HUES64 (cell line): Measurements from ENCODE around the gene STARD3NL.

Source experiments
- H3K27ac ChIP-seq: 2 replicates; pipeline ENCODE4 v1.7.0; 2013; ENCODE audit warnings: low read depth, low read length, inconsistent platforms
- H3K27me3 ChIP-seq: 2 replicates; pipeline ENCODE4 v1.6.1; 2013; ENCODE audit warnings: mild to moderate bottlenecking, low read length; ENCODE audit not compliant: insufficient read depth
- H3K36me3 ChIP-seq: 2 replicates; pipeline ENCODE4 v1.6.1; 2013; ENCODE audit warnings: mild to moderate bottlenecking, low read length; ENCODE audit not compliant: insufficient read depth
- H3K4me1 ChIP-seq: 2 replicates; pipeline ENCODE4 v1.6.1; 2013; ENCODE audit warnings: mild to moderate bottlenecking, low read length, moderate library complexity; ENCODE audit not compliant: insufficient read depth
- H3K4me3 ChIP-seq: 2 replicates; pipeline ENCODE4 v1.5.1; 2013; ENCODE audit warnings: mild to moderate bottlenecking, low read length, moderate library complexity
- H3K9ac ChIP-seq: 2 replicates; pipeline ENCODE4 v1.6.1; 2013; ENCODE audit warnings: mild to moderate bottlenecking, low read depth, low read length
- H3K9me3 ChIP-seq: 2 replicates; pipeline ENCODE4 v1.6.1; 2013; ENCODE audit warnings: low read depth, low read length; ENCODE audit not compliant: insufficient read depth
- WGBS: fragments of 150-250, 120-280 bp; methylation state at CpG from one replicate; pipeline ENCODE4 v1.1.7; 2013; ENCODE audit warnings: missing lambda C conversion rate; 5-methylcytosine and 5-hydroxymethylcytosine counted together

Gene STARD3NL

DNA sequence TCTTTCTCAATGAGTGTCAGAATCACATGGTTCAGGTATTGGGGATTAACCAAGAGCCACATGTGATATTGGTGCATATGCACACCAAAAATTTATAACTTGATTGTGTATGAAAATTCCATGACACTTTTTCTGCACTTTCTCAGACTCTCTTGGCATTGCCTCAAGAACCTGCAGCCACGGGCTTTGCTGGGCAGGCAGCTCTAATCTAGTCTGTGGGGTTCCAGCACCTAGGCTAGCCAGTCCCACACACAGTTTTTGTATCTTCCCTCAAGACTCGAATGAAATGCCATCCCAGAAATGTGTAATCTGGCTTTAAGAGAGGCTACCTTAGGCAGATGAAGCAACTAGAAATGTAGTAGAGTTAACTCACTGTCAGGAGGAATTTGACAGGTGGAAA is 21.7 kb downstream of the STARD3NL start:
- Histone ChIP-seq H3K4me1 (peaks cover 24% of the 10 kb centered on the region), H3K4me3 (no peak overlapping the region), H3K9ac (no peak overlapping the region), H3K27ac (no peak overlapping the region), H3K9me3 (no peaks in the 10 kb centered on the region), H3K36me3 (no peaks in the 10 kb centered on the region), H3K27me3 (no peaks in the 10 kb centered on the region)
- WGBS = 94% methylated on average over 2 of the region's 2 CpGs

DNA sequence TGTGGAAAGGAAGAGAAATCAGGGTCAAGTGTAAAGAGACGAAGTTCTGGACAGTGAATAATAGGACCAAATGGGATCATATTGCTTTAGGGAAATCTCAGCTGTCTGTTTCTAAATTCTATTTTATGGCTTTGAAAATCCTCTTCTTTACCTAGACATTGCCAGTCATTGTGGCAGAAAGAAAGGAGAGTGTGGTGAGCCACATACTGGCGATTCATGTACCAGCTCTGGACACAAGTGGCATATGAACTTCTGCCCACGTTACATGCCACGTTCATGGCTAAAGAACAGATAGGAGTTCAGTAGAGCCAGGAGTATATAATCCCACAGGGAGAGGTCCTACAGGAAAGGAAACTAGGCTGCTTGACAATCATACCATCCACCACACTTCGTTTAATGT is 28.0 kb downstream of the STARD3NL start:
- H3K36me3 ChIP-seq = peaks cover 25% of the 10 kb centered on the region
- H3K9ac ChIP-seq = no peak overlapping the region
- no peak overlapping the region for H3K4me3 ChIP-seq
- no peaks in the 10 kb centered on the region for H3K9me3 ChIP-seq
- no peaks in the 10 kb centered on the region for H3K27me3 ChIP-seq
- WGBS = 93% methylated on average over 5 of the region's 5 CpGs
- no peaks in the 10 kb centered on the region for H3K4me1 ChIP-seq
- H3K27ac ChIP-seq = no peak overlapping the region

DNA sequence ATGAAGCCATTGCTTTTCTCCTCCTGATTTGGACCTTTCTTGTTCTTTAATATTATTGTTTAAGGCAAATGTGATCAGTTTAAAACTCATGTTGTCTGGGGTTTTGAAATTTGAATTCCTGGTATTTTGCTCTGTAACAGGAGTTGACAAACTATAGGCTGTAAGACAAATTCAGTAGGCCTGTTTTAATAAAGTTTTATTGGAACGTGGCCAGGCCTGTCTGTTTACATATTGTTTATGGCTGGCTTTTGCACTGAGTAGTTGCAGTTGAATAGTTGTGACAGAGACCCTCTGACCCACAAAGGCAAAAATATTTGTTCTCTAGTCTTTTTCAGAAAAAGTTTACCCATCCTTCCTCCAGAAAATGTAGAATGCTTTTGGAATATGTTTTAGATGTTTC is 29.8 kb downstream of the STARD3NL start:
- Histone ChIP-seq H3K4me3 (no peak overlapping the region), H3K27me3 (no peaks in the 10 kb centered on the region), H3K27ac (no peak overlapping the region), H3K9ac (no peak overlapping the region), H3K9me3 (no peaks in the 10 kb centered on the region), H3K4me1 (peaks cover 6% of the 10 kb centered on the region), H3K36me3 (peaks cover 25% of the 10 kb centered on the region)
- 88% methylated on average over 1 of the region's 1 CpG for WGBS

DNA sequence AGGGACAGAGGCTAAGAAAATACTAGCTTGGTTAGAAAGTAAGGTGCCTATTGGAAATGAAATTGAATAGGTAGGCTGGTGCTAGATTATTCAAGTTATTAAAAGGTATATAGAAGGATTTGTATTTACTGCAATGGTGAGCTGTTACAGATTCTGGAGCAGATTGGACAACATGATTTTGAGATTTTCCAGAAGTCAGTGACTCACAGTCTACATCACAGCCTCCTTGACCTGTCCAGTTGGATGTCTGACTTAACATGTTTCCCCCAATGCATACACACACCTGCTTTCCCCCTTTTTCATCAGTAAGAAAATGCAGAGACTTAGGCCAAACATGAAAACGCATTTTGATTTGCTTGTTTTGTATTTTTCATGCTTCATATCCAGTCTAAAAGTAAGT is 33.4 kb downstream of the STARD3NL start:
- Histone ChIP-seq H3K9ac (no peak overlapping the region), H3K4me3 (no peak overlapping the region), H3K27me3 (no peaks in the 10 kb centered on the region), H3K9me3 (no peaks in the 10 kb centered on the region), H3K4me1 (peaks cover 19% of the 10 kb centered on the region), H3K36me3 (peaks cover 44% of the 10 kb centered on the region), H3K27ac (no peak overlapping the region)
- 91% methylated on average over 1 of the region's 1 CpG for WGBS

DNA sequence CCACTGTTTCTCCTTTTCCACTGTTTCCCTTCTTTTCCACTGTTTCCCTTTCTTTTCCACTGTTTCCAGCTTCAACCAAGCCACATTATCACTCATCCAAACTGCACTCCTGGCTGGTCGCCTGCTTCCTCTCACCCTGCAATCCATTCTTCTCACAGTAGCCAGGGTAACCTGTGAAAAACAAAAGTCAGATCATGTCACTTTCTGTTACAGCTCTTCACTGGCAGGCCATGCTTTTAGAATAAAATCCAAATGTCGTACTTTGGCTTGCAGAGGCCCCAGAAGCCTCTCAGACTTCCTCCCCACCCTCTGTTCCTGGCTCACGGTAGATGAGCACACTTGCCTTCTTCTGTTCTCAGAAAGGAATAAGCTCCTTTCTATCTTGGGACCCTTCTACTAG is 33.9 kb downstream of the STARD3NL start:
- H3K4me3 ChIP-seq = no peak overlapping the region
- no peaks in the 10 kb centered on the region for H3K9me3 ChIP-seq
- H3K27ac ChIP-seq = no peak overlapping the region
- WGBS = 93% methylated on average over 3 of the region's 3 CpGs
- no peak overlapping the region for H3K9ac ChIP-seq
- H3K27me3 ChIP-seq = no peaks in the 10 kb centered on the region
- H3K4me1 ChIP-seq = peaks cover 19% of the 10 kb centered on the region
- peaks cover 49% of the 10 kb centered on the region for H3K36me3 ChIP-seq

DNA sequence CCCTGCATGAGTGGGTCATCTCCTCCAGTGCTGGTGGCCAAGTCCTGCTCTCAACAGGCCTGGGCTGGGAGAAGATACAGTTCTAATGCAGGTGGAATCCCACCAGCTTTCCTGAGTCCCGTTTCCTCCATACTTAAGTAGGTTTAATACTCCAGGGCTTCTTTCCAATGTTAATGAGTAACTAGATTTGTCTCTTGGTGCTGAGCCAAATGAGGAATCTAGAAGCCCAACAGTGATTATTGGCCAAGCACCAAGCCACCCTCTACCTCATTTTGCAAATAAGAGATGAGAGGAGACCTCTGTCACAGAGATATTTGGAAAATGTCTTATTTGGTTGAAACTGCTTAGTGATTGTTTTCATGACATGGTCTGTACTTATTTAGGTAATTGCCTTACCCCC is 37.1 kb downstream of the STARD3NL start:
- Histone ChIP-seq H3K36me3 (peaks cover 57% of the 10 kb centered on the region), H3K27me3 (no peaks in the 10 kb centered on the region), H3K9me3 (no peaks in the 10 kb centered on the region), H3K4me1 (peaks cover 19% of the 10 kb centered on the region), H3K27ac (no peak overlapping the region), H3K9ac (no peak overlapping the region), H3K4me3 (no peak overlapping the region)
- 78% methylated on average over 1 of the region's 1 CpG for WGBS

DNA sequence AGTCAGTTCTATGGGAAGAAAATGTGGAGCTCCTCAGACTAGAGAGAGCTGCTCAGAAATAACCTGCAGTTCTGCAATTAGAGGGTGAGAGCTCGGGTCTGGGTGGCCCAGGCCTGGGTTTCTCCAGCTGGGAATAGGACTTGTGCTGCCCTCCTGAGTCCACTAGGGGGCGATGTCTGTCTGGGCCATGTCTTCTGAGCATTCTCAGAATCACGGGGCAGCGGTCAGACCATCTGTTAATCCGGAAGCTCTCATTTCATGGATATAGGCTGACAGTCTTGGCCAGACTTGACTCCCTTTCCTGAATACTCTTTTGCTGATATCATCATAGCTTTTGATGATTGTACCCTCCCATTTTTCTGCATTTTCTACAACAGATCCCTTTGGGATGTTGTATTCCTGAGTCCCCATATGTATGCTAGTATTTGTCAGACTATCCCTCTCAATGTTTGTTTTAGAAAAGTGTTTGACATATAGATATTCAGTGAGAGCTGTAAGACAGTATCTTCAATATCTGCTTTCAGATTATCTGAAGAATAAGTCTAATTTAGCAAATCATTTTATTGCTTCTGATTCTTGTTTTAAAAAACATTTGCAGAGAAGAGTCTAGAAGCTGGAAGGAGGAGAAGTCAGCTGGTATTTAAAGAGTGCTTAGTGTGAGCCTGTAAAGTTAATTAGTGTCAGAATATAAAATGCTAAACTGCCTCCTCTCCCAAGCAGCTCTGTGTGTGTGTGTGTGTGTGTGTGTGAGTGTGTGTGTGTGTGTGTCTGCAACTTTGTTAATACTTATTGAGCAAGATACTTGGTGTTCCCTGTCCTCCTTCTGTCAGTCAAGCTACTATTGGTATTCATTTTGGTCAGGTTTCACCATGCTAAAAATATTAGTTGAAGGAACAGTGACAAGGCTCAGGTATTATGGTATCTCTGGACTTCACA is 38.0 kb downstream of the STARD3NL start:
- H3K36me3 ChIP-seq = peaks cover 64% of the 10 kb centered on the region
- H3K9ac ChIP-seq = no peak overlapping the region
- H3K4me1 ChIP-seq = peaks cover 19% of the 10 kb centered on the region
- 35% methylated on average over 5 of the region's 5 CpGs for WGBS
- no peak overlapping the region for H3K27ac ChIP-seq
- no peak overlapping the region for H3K4me3 ChIP-seq
- no peaks in the 10 kb centered on the region for H3K9me3 ChIP-seq
- H3K27me3 ChIP-seq = no peaks in the 10 kb centered on the region

DNA sequence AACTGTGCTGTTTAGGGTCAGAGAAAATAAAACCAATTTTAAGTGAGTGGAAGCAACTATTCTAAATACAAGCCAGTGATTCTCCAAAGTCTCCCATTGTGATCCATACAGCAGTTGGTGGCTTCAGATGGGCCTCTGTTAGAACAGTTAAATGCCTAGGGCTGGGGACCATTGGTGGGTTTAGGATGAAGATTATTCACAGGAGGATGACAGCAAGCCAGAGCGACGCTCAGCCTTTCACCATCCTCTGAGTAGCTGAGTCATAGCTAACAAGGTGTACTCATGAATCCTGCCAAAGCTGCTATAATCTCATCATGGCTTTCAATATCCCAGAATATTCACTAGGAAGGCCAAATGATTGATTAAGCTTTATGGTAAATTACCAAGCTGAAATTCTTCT is 39.6 kb downstream of the STARD3NL start:
- Histone ChIP-seq H3K4me3 (no peak overlapping the region), H3K36me3 (peaks cover 78% of the 10 kb centered on the region), H3K9ac (no peak overlapping the region), H3K9me3 (no peaks in the 10 kb centered on the region), H3K27me3 (no peaks in the 10 kb centered on the region), H3K27ac (no peak overlapping the region), H3K4me1 (peaks cover 15% of the 10 kb centered on the region)
- 96% methylated on average over 2 of the region's 2 CpGs for WGBS

DNA sequence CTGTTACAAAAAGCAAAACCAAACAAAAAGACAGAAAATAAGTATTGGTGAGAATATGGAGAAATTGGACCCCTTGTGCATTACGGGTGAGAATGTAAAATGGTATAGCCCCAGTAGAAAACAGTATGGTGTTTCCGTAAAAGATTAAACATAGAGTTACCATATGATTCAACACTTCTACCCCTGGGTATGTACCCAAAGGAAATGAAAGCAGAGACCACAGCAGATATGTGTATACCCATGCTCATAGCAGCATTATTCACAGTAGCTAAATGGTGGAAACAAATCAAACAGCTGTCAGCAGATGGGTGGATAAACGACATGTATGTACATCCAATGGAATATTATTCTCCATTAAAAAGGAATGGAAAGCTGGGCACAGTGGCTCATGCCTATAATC is 42.4 kb downstream of the STARD3NL start:
- no peaks in the 10 kb centered on the region for H3K27me3 ChIP-seq
- no peak overlapping the region for H3K9ac ChIP-seq
- H3K36me3 ChIP-seq = peaks cover 85% of the 10 kb centered on the region
- H3K27ac ChIP-seq = no peak overlapping the region
- 92% methylated on average over 3 of the region's 3 CpGs for WGBS
- no peaks in the 10 kb centered on the region for H3K9me3 ChIP-seq
- no peak overlapping the region for H3K4me3 ChIP-seq
- no peaks in the 10 kb centered on the region for H3K4me1 ChIP-seq

DNA sequence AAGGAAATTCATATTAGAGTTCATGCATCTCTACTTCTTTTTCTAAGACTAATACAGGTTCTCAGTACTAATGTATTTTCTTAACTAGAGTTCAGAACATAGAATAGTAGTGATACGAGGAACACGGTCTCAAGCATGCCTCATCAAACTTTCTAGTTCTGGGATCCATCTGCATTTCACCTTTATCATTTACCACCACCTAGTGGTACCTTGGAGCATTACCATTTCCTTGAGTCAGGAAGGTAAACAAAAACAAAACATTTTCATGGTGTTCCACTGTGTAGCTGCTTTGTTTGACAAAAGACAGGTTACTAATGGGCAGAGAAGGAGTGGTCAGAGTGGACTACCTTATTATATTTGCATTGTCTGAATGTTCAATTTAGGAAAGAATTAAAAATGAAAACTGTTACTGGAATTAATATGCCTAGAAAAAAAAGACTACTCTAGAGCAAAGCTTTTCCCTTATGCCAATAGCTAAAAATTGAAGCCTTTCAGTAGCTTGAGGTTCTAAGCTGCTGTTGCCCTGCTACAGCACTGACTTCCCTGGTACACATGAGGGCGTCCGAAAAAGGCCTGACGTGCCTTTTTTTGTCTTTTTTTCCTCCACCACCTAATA is 44.5 kb downstream of the STARD3NL start:
- Histone ChIP-seq H3K4me3 (no peak overlapping the region), H3K27ac (no peak overlapping the region), H3K36me3 (peaks cover 67% of the 10 kb centered on the region), H3K9me3 (no peaks in the 10 kb centered on the region), H3K4me1 (no peaks in the 10 kb centered on the region), H3K27me3 (no peaks in the 10 kb centered on the region), H3K9ac (no peak overlapping the region)
- 86% methylated on average over 4 of the region's 5 CpGs for WGBS

DNA sequence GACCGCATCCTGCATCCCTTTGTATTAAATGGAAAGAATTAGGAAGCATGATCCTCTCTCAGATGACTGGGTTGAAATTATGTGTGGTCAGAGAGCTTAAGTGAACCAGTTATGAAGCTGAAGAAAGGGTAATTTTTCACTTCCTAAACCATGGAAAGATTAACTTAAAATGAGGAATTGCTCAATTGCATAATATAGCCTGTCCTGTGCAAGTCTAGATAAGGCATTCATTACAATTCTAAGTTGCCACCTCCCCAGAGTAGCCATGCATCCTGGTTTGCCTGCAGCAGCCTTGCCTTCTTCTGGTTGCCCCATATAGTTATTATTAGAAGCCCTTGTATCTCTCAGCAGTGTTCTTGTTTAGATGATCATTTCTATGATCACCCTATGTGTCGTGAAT is 45.3 kb downstream of the STARD3NL start:
- Histone ChIP-seq H3K4me3 (no peak overlapping the region), H3K9me3 (no peaks in the 10 kb centered on the region), H3K27ac (no peak overlapping the region), H3K4me1 (peaks cover 3% of the 10 kb centered on the region; the same call in 1 of the 2 replicates), H3K27me3 (no peaks in the 10 kb centered on the region), H3K36me3 (peaks cover 63% of the 10 kb centered on the region), H3K9ac (no peak overlapping the region)
- WGBS = 96% methylated on average over 2 of the region's 2 CpGs
